Measurements from ENCODE around the gene TTC21A. TPM values are rescaled to one million over a fixed set of nuclear protein-coding genes. Genes with fewer than 3 reads are reported as not detected.

The TTC21A gene
- total RNA-seq, 1 donor from 2014 or later, result 8.8 TPM

GRCh38 chr3:39080026-39080425 lies 27.5 kb upstream of the TTC21A start:
- Histone ChIP-seq H3K4me1 (no peaks in the 10 kb centered on the region), H3K27ac (no peak overlapping the region), H3K36me3 (peaks cover 0 to 47% of the 10 kb centered on the region in 2 donors), H3K27me3 (no peaks in the 10 kb centered on the region), H3K9me3 (no peaks in the 10 kb centered on the region), H3K4me3 (no peak overlapping the region)
- DNase-seq (ENCODE audit: extremely low spot score in 2 of 2), result no peak
- intact Hi-C loops (cut with DNase I), result no loop called here
- TF ChIP-seq POLR2AphosphoS5 (IDR thresholded peaks at IDR 0.05; ENCODE audit: insufficient read depth in 1 of 2, low read depth in 1 of 2), result no peak
- no peak for TF ChIP-seq POLR2A (IDR thresholded peaks at IDR 0.05)
- no peak for TF ChIP-seq CTCF (IDR thresholded peaks at IDR 0.05)

DNA sequence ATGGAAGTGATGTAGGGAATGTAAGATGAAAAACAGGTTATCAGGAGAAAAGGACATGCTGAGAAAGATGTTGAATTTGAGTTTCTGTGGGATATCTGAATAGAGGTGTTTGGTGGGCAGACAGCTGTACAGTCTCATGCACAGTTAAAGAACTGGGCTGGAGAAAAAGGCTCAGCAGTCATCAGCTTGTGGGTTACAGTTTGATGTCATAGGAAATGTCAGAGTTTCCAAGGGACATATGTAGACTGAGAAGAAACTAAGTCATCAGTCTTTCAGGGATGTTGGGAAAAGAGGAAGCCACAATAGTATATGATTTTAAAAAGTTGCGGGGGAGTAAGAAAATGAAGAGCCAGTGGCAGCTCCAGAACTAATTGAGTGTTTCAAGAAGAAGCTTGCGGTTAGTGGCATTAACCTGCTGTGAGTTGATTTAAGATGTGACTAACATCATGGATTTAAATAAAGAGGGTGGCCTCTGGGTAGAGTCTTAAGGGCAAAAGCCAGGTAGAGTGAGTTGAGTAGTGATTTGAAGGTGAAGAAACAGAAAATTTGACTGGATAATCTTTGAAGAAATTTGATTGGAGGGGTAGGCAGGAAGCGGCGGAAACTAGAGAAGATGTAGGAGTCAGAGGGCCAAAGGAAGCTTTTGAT lies 24.7 kb upstream of the TTC21A start:
- TF ChIP-seq POLR2AphosphoS5 (IDR thresholded peaks at IDR 0.05; ENCODE audit: insufficient read depth in 1 of 2, low read depth in 1 of 2) (no peak), POLR2A (IDR thresholded peaks at IDR 0.05) (no peak), CTCF (IDR thresholded peaks at IDR 0.05) (no peak)
- H3K4me3 ChIP-seq, result no peak overlapping the region
- H3K36me3 ChIP-seq, result peaks cover 0 to 45% of the 10 kb centered on the region in 2 donors
- H3K4me1 ChIP-seq, result no peaks in the 10 kb centered on the region
- H3K9me3 ChIP-seq, result no peaks in the 10 kb centered on the region
- no peaks in the 10 kb centered on the region for H3K27me3 ChIP-seq
- DNase-seq (ENCODE audit: extremely low spot score in 2 of 2), result no peak
- intact Hi-C loops (cut with DNase I), result no loop called here
- H3K27ac ChIP-seq, result no peak overlapping the region

DNA sequence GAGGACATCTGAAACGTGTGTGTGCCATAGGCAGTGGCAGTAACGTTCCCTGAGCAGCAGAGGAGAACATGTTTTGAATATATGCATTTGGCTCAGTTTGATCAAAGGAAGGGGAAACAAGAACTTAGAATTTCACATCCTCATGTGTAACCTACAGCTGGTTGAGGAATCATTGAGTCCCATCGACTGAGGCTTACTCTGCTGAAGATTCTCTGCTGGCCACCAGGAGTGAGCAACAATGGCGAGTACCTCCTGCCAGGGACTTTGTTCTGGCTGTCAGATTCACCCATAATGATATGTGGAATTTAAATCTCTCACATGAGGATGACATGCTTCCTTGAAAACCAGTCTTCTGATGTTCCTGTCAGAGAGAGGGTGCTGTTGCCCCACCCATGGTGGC lies 21.3 kb upstream of the TTC21A start:
- TF ChIP-seq POLR2A (IDR thresholded peaks at IDR 0.05) (no peak), POLR2AphosphoS5 (IDR thresholded peaks at IDR 0.05; ENCODE audit: insufficient read depth in 1 of 2, low read depth in 1 of 2) (no peak), CTCF (IDR thresholded peaks at IDR 0.05) (no peak)
- no peak for DNase-seq (ENCODE audit: extremely low spot score in 2 of 2)
- Histone ChIP-seq H3K4me1 (no peaks in the 10 kb centered on the region), H3K36me3 (peaks cover 0 to 56% of the 10 kb centered on the region in 2 donors), H3K27ac (no peak overlapping the region), H3K4me3 (no peak overlapping the region), H3K9me3 (no peaks in the 10 kb centered on the region), H3K27me3 (no peaks in the 10 kb centered on the region)
- intact Hi-C loops (cut with DNase I), result no loop called here

- no peaks in the 10 kb centered on the region for H3K9me3 ChIP-seq
- H3K4me3 ChIP-seq, result no peak overlapping the region
- no peak overlapping the region for H3K27ac ChIP-seq
- H3K4me1 ChIP-seq, result no peaks in the 10 kb centered on the region
- DNase-seq (ENCODE audit: extremely low spot score in 2 of 2), result no peak
- H3K27me3 ChIP-seq, result no peaks in the 10 kb centered on the region
- intact Hi-C loops (cut with DNase I), result no loop called here
- TF ChIP-seq CTCF (IDR thresholded peaks at IDR 0.05), result no peak
- TF ChIP-seq POLR2A (IDR thresholded peaks at IDR 0.05), result no peak
- no peak for TF ChIP-seq POLR2AphosphoS5 (IDR thresholded peaks at IDR 0.05; ENCODE audit: insufficient read depth in 1 of 2, low read depth in 1 of 2)
- H3K36me3 ChIP-seq, result peaks cover 0 to 72% of the 10 kb centered on the region in 2 donors
Observed at GRCh38 chr3:39088456-39088855, 19.0 kb upstream of the TTC21A start.

DNA sequence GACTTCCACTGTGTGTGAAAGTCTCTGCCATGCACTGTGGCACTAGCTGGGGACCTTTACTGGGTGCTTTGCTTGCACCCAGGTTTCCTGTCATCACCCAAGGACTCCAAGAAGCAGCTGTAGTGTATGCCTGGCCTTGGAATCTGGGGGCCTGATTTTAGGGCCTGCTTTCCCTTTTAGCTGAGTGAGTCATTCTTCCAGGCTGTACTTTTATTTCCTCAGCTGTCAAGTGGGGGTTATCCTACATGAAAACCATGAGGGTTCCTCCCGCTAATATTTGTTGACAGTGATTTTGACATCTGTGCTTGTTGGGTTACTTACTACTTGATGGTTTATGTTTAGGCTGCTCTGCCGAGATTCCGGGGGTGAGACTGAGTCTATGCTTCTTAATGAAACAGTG lies 18.6 kb upstream of the TTC21A start:
- TF ChIP-seq POLR2AphosphoS5 (IDR thresholded peaks at IDR 0.05; ENCODE audit: insufficient read depth in 1 of 2, low read depth in 1 of 2) (no peak), POLR2A (IDR thresholded peaks at IDR 0.05) (no peak), CTCF (IDR thresholded peaks at IDR 0.05) (no peak)
- Histone ChIP-seq H3K27me3 (no peaks in the 10 kb centered on the region), H3K9me3 (no peaks in the 10 kb centered on the region), H3K36me3 (peaks cover 0 to 74% of the 10 kb centered on the region in 2 donors), H3K4me3 (no peak overlapping the region), H3K27ac (no peak overlapping the region), H3K4me1 (no peaks in the 10 kb centered on the region)
- DNase-seq (ENCODE audit: extremely low spot score in 2 of 2), result no peak
- intact Hi-C loops (cut with DNase I), result no loop called here

All from vagina (tissue), 2 donors.